ENCODE data around the gene PROK1. TPM values are rescaled to one million over a fixed set of nuclear protein-coding genes. Genes with fewer than 3 reads are reported as not detected.

PROK1 gene
- total RNA-seq, 2 experiments from 2014 or later, result not detected

DNA sequence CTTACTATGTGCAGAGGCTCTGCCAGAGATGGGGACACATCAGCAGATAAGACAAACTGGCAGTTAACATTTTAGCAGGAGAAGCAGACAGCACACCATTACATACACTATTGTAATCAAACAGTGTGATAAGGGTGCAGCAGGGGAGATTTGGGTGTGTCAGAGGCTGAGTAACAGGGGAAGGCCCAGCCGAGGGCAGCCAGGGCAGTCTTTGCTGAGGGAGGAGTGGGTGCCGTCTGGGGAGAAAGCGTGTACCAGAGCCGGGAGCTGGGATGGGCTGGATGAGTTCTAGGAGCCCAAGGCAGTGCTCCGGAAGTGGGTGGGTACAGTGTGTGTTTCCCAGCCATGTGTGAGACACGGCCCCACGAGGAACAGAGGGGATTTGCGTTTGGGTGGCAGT, 36.8 kb downstream of the PROK1 start:
- Histone ChIP-seq H3K27me3 (ENCODE audit: control insufficient read depth in 1 of 2, insufficient read depth in 2 of 2, low read length in 2 of 2) (peaks cover 0 to 7% of the 10 kb centered on the region in 2 experiments), H3K9me3 (ENCODE audit: control insufficient read depth in 1 of 2, insufficient read depth in 1 of 2, low read length in 2 of 2) (peaks cover 0 to 9% of the 10 kb centered on the region in 2 experiments), H3K36me3 (ENCODE audit: insufficient read depth, low read length) (no peaks in the 10 kb centered on the region), H3K4me1 (ENCODE audit: insufficient read depth, low read length) (no peaks in the 10 kb centered on the region), H3K4me3 (ENCODE audit: low read length) (no peak overlapping the region), H3K27ac (ENCODE audit: low read depth in 1 of 2, low read length in 2 of 2) (no peak overlapping the region)
- DNase-seq, result no peak
- TF ChIP-seq, protein P1, sequence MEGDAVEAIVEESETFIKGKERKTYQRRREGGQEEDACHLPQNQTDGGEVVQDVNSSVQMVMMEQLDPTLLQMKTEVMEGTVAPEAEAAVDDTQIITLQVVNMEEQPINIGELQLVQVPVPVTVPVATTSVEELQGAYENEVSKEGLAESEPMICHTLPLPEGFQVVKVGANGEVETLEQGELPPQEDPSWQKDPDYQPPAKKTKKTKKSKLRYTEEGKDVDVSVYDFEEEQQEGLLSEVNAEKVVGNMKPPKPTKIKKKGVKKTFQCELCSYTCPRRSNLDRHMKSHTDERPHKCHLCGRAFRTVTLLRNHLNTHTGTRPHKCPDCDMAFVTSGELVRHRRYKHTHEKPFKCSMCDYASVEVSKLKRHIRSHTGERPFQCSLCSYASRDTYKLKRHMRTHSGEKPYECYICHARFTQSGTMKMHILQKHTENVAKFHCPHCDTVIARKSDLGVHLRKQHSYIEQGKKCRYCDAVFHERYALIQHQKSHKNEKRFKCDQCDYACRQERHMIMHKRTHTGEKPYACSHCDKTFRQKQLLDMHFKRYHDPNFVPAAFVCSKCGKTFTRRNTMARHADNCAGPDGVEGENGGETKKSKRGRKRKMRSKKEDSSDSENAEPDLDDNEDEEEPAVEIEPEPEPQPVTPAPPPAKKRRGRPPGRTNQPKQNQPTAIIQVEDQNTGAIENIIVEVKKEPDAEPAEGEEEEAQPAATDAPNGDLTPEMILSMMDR (IDR thresholded peaks at IDR 0.05), result no peak
- POLR2A ChIA-PET, result no interaction called here
- no peak overlapping the region for H3K27ac Mint-ChIP-seq
- H3K9me3 Mint-ChIP-seq, result no peaks in the 10 kb centered on the region
- intact Hi-C loops (cut with DNase I, micrococcal nuclease), result no loop called here
- peaks cover 20% of the 10 kb centered on the region for H3K27me3 Mint-ChIP-seq
- H3K36me3 Mint-ChIP-seq (ENCODE audit: low read depth), result no peaks in the 10 kb centered on the region
- H3K4me1 Mint-ChIP-seq (ENCODE audit: low read depth), result no peaks in the 10 kb centered on the region
- ATAC-seq (ENCODE audit: poor library complexity), result no peak
- CTCF ChIA-PET, result no interaction called here
- H3K4me3 Mint-ChIP-seq, result no peak overlapping the region

DNA sequence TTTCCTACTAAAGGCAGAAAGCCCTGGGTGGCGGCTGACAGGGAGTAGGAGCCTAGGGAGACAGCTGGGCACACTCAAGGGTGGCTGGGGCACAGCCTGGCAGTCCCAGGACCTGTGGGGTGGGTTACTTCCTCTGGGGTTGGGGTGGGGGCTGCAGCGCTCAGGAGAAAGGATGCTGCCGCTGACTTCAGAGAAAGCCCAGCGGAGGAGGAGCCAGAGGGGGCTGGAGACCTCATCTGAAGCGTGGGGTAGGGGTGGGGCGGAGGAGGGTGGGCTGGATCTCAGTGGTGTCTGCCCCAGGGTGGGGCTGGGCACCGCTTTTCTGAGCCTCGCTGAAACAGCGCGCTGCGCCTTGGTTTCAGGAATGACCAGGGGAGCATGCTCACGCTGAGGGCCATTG, 37.2 kb downstream of the PROK1 start:
- ChIA-PET POLR2A (no interaction called here), CTCF (no interaction called here)
- ATAC-seq (ENCODE audit: poor library complexity) (no peak), DNase-seq (no peak)
- peaks cover 0 to 6% of the 10 kb centered on the region in 2 experiments for H3K27me3 ChIP-seq (ENCODE audit: control insufficient read depth in 1 of 2, insufficient read depth in 2 of 2, low read length in 2 of 2)
- H3K9me3 ChIP-seq (ENCODE audit: control insufficient read depth in 1 of 2, insufficient read depth in 1 of 2, low read length in 2 of 2), result peaks cover 0 to 8% of the 10 kb centered on the region in 2 experiments
- intact Hi-C loops (cut with DNase I, micrococcal nuclease), result no loop called here
- no peaks in the 10 kb centered on the region for H3K4me1 ChIP-seq (ENCODE audit: insufficient read depth, low read length)
- no peak overlapping the region for H3K27ac ChIP-seq (ENCODE audit: low read depth in 1 of 2, low read length in 2 of 2)
- Mint-ChIP-seq H3K4me3 (no peak overlapping the region), H3K4me1 (ENCODE audit: low read depth) (no peaks in the 10 kb centered on the region), H3K27ac (no peak overlapping the region), H3K27me3 (peaks cover 20% of the 10 kb centered on the region), H3K9me3 (no peaks in the 10 kb centered on the region), H3K36me3 (ENCODE audit: low read depth) (no peaks in the 10 kb centered on the region)
- H3K36me3 ChIP-seq (ENCODE audit: insufficient read depth, low read length), result no peaks in the 10 kb centered on the region
- H3K4me3 ChIP-seq (ENCODE audit: low read length), result no peak overlapping the region
- TF ChIP-seq, protein P1 (IDR thresholded peaks at IDR 0.05), result no peak

DNA sequence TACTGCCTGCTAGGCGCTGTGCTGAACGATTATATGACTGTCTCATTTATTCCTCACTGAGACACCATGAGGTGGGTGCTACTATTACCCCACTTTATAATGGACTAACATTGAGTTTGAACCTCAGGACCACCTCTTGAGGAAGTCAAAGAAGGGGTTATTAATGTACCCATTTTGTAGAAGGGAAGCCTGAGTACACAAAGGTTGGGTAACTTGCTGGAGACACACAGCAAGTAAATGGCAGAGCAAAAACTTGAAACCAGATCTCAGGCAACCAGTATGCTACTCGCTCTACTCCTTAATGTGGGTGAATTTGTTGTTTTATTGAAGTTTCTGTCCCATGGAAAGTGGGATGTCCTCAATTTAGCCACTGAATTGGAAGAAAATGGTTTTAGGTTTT, 37.9 kb downstream of the PROK1 start:
- H3K4me1 ChIP-seq (ENCODE audit: insufficient read depth, low read length), result no peaks in the 10 kb centered on the region
- CTCF ChIA-PET, result no interaction called here
- H3K9me3 ChIP-seq (ENCODE audit: control insufficient read depth in 1 of 2, insufficient read depth in 1 of 2, low read length in 2 of 2), result peaks cover 0 to 1% of the 10 kb centered on the region in 2 experiments
- Mint-ChIP-seq H3K27ac (no peak overlapping the region), H3K9me3 (no peaks in the 10 kb centered on the region), H3K4me3 (no peak overlapping the region), H3K36me3 (ENCODE audit: low read depth) (no peaks in the 10 kb centered on the region), H3K4me1 (ENCODE audit: low read depth) (no peaks in the 10 kb centered on the region), H3K27me3 (peaks cover 13% of the 10 kb centered on the region)
- TF ChIP-seq, protein P1 (IDR thresholded peaks at IDR 0.05), result no peak
- POLR2A ChIA-PET, result no interaction called here
- DNase-seq (no peak), ATAC-seq (ENCODE audit: poor library complexity) (no peak)
- intact Hi-C loops (cut with DNase I, micrococcal nuclease), result no loop called here
- peaks cover 0 to 2% of the 10 kb centered on the region in 2 experiments for H3K27me3 ChIP-seq (ENCODE audit: control insufficient read depth in 1 of 2, insufficient read depth in 2 of 2, low read length in 2 of 2)
- H3K4me3 ChIP-seq (ENCODE audit: low read length), result no peak overlapping the region
- H3K27ac ChIP-seq (ENCODE audit: low read depth in 1 of 2, low read length in 2 of 2), result no peak overlapping the region
- H3K36me3 ChIP-seq (ENCODE audit: insufficient read depth, low read length), result no peaks in the 10 kb centered on the region

All from CD4-positive, alpha-beta T cell (primary cell).